Spinal cord (tissue), 10 donors: ENCODE data around the gene CAMK2D. TPM values are rescaled to one million over a fixed set of nuclear protein-coding genes. Genes with fewer than 3 reads are reported as not detected.

Experiments
- DNase-seq, 6 donors: peaks; one replicate each; pipeline versions ENCODE4 v3.0.0 to v3.0.0-alpha.2; 2013 to 2015; ENCODE audit warnings: low spot score in 6 of 6, low read depth in 4 of 6
- H3K27ac ChIP-seq: one replicate; pipeline ENCODE4 v1.5.1; 2013; ENCODE audit warnings: low read depth, low read length, control low read depth
- H3K27me3 ChIP-seq: one replicate; pipeline ENCODE4 v1.6.1; 2013; ENCODE audit warnings: low read length; ENCODE audit not compliant: control insufficient read depth, insufficient read depth
- H3K36me3 ChIP-seq: one replicate; pipeline ENCODE4 v1.6.1; 2013; ENCODE audit warnings: low read length; ENCODE audit not compliant: control insufficient read depth, insufficient read depth
- H3K4me1 ChIP-seq: one replicate; pipeline ENCODE4 v1.6.1; 2013; ENCODE audit warnings: low read length; ENCODE audit not compliant: control insufficient read depth, insufficient read depth
- H3K4me3 ChIP-seq: one replicate; pipeline ENCODE4 v1.5.1; 2013; ENCODE audit warnings: low read depth, low read length, control low read depth
- H3K9me3 ChIP-seq: one replicate; pipeline ENCODE4 v1.6.1; 2013; ENCODE audit warnings: low read length; ENCODE audit not compliant: control insufficient read depth, insufficient read depth
- WGBS: methylation state at CpG from one replicate; pipeline ENCODE4 v1.1.5; 2013; ENCODE audit warnings: missing lambda C conversion rate; ENCODE audit not compliant: insufficient coverage; 5-methylcytosine and 5-hydroxymethylcytosine counted together
- polyA plus RNA-seq, 2 donors: library from polyadenylated mRNA; unstranded; fragments of 120-200 nt; gene quantifications; one replicate each; pipeline ENCODE4 v1.2.1, GENCODE V29; 2013; ENCODE audit not compliant: insufficient read length in 2 of 2
- total RNA-seq, 2 donors: library from RNA; depleted of rRNA in 1 of 2; stranded (reverse); fragments of 120-200 nt in 1 of 2; fragments of >200 nt in 1 of 2; gene quantifications; one replicate each; pipeline versions ENCODE4 v1.2.3 to v1.2.4, GENCODE V29; 2013 to 2014
- donor health status: healthy.

Gene CAMK2D
- total and polyA plus RNA-seq, 4 donors, result 64.4 to 154 (median 95.0) TPM

DNA sequence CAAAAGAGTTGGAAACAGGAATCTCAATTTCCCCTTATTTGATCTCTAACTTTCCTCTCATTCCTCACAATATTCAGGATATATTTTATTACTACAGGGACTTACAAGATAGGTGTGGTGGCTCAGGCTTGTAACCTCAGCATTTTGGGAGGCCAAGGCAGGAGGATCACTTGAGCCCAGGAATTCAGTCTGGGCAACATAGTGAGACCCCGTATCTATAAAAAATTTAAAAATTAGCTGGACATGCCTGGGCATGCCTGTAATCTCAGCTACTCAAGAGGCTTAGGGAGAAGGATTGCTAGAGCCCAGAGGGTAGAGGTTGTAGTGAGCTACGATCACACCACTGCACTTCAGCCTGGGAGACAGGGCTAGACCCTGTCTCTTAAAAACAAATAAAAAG lies 200.4 kb downstream of the CAMK2D start:
- no peak overlapping the region for H3K27ac ChIP-seq
- H3K9me3 ChIP-seq, result no peaks in the 10 kb centered on the region
- no peaks in the 10 kb centered on the region for H3K27me3 ChIP-seq
- DNase-seq, result no peak
- WGBS, result 86% methylated on average over 1 of the region's 2 CpGs
- no peaks in the 10 kb centered on the region for H3K36me3 ChIP-seq
- no peaks in the 10 kb centered on the region for H3K4me1 ChIP-seq
- H3K4me3 ChIP-seq, result no peak overlapping the region

DNA sequence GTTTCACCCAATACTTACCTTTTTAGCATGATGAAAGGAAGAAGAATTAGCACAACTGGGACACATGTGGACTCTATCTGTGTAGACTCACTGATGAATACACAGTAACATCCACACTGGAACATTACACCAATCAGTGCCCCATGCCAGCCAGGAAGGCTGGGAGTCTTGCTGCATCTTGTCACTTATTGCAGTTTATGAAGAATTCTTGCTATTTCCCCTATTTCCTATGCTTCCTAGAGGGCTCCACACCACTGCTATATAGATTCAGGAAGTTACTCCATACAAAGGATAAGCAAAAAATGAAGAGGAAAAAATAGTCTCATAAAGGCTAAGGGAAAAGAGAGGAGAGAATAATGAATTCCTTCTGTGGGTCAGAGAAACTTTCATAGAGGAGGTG lies 201.0 kb downstream of the CAMK2D start:
- DNase-seq, result no peak
- no peaks in the 10 kb centered on the region for H3K36me3 ChIP-seq
- H3K27ac ChIP-seq, result no peak overlapping the region
- H3K9me3 ChIP-seq, result no peaks in the 10 kb centered on the region
- H3K4me3 ChIP-seq, result no peak overlapping the region
- no peaks in the 10 kb centered on the region for H3K27me3 ChIP-seq
- H3K4me1 ChIP-seq, result no peaks in the 10 kb centered on the region

DNA sequence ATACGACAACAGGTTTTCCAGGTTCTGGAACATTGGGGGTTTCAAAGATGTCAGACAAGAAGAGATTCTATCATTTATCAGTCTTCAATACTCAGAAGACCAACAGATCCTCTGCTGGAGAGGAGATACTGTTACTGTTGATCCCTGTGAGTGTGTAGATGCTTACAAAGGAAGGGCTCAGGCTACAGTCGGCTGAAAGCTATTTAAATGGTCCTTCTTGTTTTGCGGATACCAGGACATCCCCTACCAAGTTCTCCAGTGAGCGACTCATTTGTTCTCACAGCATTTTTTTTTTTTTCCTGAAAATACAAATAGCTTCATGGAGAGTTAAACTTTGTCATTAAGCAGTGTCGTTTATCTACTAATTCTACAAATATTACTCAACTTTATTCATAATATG lies 201.6 kb downstream of the CAMK2D start:
- Histone ChIP-seq H3K4me1 (no peaks in the 10 kb centered on the region), H3K4me3 (no peak overlapping the region), H3K27me3 (no peaks in the 10 kb centered on the region), H3K27ac (no peak overlapping the region), H3K9me3 (no peaks in the 10 kb centered on the region), H3K36me3 (no peaks in the 10 kb centered on the region)
- no peak for DNase-seq
- no CpG with 5 or more reads among the region's 5 CpGs for WGBS

DNA sequence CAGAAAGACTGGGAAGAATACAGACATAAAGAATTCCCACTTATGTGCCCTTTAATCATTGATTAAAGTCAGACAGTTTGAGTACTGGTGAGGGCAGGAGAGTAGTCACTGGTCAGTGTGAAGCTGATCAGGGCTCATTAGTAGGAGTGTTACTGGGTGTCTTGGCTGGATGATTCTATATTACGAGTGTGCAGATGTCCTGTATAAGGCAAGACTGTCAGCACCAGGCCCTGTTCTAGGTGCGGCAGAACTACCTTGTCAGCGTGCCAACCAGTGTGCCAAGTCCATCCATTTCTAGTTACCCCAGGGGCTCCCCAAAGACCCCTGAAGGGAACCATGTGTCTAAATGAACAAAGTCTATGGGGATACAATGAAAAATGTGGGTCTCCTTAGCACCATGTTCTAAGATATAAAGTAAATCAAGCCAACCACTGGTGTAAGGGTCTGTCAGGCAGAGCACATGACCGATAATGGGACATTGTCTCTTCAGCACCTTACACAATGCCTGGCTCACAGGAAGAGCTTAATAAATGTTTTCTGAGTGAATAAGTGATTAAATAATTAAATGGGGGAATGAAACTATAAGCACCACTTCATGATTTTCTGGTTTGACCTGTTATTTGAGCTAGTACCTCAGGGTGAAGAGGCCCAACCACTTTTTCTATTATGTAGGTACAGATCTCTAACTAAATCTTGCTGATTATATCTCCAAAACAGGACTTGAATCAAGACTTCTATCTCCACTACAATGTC lies 205.0 kb downstream of the CAMK2D start:
- H3K4me3 ChIP-seq, result no peak overlapping the region
- DNase-seq, result no peak
- H3K4me1 ChIP-seq, result no peaks in the 10 kb centered on the region
- no peaks in the 10 kb centered on the region for H3K27me3 ChIP-seq
- no peaks in the 10 kb centered on the region for H3K36me3 ChIP-seq
- 100% methylated on average over 1 of the region's 4 CpGs for WGBS
- no peaks in the 10 kb centered on the region for H3K9me3 ChIP-seq
- H3K27ac ChIP-seq, result no peak overlapping the region

DNA sequence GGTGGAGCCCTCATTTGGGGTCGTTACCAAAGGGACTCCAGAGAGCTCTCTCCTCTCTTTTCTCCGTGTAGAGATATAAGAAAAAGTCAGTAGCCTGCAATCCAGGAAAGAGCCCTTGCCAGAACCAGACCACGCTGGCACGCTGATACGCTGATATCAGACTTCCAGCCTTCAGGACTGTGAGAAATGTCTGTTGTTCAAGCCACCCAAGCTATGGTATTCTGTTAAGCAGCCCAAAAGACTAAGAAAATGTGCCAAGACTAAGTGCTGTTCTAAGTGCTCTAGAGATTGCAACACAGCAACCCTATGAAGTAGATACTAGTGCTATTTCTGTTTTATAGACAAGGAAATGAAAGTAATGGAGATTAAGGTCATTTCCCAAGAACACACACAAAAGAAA lies 205.7 kb downstream of the CAMK2D start:
- H3K4me1 ChIP-seq, result no peaks in the 10 kb centered on the region
- H3K36me3 ChIP-seq, result no peaks in the 10 kb centered on the region
- H3K27ac ChIP-seq, result no peak overlapping the region
- WGBS, result 100% methylated on average over 3 of the region's 5 CpGs
- no peak overlapping the region for H3K4me3 ChIP-seq
- DNase-seq, result no peak
- H3K27me3 ChIP-seq, result no peaks in the 10 kb centered on the region
- H3K9me3 ChIP-seq, result no peaks in the 10 kb centered on the region

DNA sequence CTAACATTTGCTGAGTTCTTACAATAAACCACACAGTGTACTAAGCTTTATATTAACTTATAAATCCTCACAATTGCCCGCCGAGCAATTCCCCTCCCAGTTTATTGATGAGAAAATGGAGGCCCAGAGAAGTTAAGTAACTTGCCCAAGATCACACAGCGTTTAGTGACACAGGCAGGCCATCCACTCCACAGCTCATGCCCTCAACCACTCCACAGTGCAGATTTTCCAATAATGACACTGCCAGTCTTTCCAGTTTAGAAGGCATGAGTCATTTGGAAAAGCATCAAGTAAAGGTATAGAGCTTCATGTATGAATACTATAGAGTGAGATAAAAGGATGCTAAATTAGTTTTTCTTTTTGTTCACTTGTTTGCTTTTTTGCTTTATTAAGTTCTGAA lies 208.5 kb downstream of the CAMK2D start:
- no peak overlapping the region for H3K4me3 ChIP-seq
- H3K27ac ChIP-seq, result no peak overlapping the region
- no CpG with 5 or more reads among the region's 3 CpGs for WGBS
- DNase-seq, result no peak
- no peaks in the 10 kb centered on the region for H3K27me3 ChIP-seq
- no peaks in the 10 kb centered on the region for H3K36me3 ChIP-seq
- no peaks in the 10 kb centered on the region for H3K4me1 ChIP-seq
- H3K9me3 ChIP-seq, result no peaks in the 10 kb centered on the region

DNA sequence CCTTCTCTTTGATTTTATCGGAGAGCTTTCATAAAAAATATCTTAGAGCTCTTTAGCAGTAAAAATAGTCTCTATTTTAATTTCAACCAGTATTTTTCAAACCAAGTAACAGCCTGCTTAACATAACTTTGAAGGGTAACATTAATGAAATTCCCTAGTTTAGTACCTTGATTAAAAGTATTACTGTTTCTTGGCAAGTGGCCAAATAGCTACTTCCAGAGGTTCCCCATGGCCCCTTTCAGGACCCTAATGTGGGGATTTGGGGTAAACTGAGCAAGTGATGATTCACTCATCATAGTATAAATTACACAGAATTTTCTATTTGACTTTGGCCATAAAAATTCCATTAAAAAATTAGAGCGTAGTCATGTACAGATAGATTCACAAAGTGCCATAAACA lies 211.0 kb downstream of the CAMK2D start:
- DNase-seq, result no peak
- no peaks in the 10 kb centered on the region for H3K9me3 ChIP-seq
- no CpG with 5 or more reads among the region's 2 CpGs for WGBS
- H3K4me1 ChIP-seq, result no peaks in the 10 kb centered on the region
- no peak overlapping the region for H3K27ac ChIP-seq
- H3K36me3 ChIP-seq, result no peaks in the 10 kb centered on the region
- no peaks in the 10 kb centered on the region for H3K27me3 ChIP-seq
- H3K4me3 ChIP-seq, result no peak overlapping the region

DNA sequence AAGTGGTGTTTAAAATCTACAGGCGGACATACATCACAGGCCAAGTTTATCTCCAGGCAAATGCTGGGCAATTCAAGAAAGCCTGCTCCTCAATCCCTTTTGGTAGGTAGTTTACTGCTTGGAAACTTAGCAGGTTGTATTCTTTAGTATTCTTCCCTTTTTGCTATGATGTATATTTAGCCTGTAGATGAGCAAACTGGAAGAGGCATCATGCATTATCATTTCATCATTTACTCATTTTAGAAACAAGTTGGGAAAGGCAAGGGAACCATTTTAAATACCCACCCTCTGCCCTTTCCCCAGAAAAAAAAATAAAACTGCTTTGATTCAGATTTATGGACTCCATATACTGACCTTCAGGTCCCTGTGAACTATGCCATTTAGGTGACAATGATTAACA lies 213.2 kb downstream of the CAMK2D start:
- Histone ChIP-seq H3K27ac (no peak overlapping the region), H3K9me3 (no peaks in the 10 kb centered on the region), H3K27me3 (no peaks in the 10 kb centered on the region), H3K4me1 (no peaks in the 10 kb centered on the region), H3K36me3 (no peaks in the 10 kb centered on the region), H3K4me3 (no peak overlapping the region)
- DNase-seq, result no peak
- no CpG with 5 or more reads among the region's 1 CpG for WGBS

DNA sequence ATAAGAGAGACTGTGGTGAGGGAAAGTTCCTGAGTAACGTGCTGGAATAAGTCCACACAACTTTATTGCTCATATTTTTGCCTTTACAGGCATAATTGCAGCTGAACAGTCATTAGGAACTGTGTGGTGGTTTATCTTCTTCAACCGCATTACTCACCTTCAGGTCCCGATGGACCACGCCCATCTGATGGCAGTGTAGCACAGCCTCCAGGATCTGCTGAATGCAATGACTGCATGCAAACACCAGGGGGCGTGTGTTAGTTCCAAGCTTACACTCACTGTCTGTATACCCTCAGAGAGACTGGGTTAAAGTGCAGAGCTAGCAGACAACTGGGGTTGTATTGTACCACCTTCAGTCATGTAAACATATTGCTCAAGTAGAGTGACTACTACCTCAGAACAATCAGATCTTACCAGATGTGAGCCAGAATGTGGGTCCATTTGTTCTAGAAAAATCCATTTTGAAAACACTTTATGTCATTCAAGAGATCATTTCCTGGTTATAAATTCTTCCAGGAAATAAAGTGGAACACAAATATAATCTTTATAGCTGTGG lies 214.0 kb downstream of the CAMK2D start:
- peak overlapping the region; percentile 25 for H3K27ac ChIP-seq
- WGBS, result 3% methylated on average over 3 of the region's 5 CpGs
- no peaks in the 10 kb centered on the region for H3K4me1 ChIP-seq
- peak; percentile 40 to 90 (median 60) for DNase-seq
- no peak overlapping the region for H3K4me3 ChIP-seq
- H3K27me3 ChIP-seq, result no peaks in the 10 kb centered on the region
- no peaks in the 10 kb centered on the region for H3K36me3 ChIP-seq
- H3K9me3 ChIP-seq, result no peaks in the 10 kb centered on the region

DNA sequence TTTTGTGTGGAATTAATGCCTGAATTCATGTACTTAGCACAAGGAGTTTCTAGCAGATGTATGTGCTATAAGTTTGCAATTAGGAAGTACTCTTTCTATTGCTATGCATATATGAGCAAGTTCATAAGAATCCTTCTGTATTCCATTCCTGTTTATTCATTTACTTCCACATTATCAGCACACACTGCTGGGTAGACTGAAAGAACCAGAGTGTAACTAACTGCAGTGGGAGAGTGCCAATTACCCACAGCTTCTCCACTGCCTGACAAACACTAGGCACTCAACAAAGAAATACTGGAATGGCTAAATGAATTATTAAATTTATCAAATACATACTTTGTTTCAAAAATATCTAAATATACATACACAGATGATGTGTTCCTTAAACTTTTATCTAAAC lies 219.6 kb downstream of the CAMK2D start:
- Histone ChIP-seq H3K27ac (no peak overlapping the region), H3K4me1 (no peaks in the 10 kb centered on the region), H3K4me3 (no peak overlapping the region), H3K27me3 (no peaks in the 10 kb centered on the region), H3K36me3 (no peaks in the 10 kb centered on the region), H3K9me3 (no peaks in the 10 kb centered on the region)
- peak in 3 of 6 donors; percentile 17 to 71 (median 37) for DNase-seq
